Mesendoderm (in vitro differentiated cells): Measurements from ENCODE around the gene EBPL.
A peak's percentile ranks its signal among the peaks of the same experiment; 100 is the strongest.

Experiments
- DNase-seq: peaks from one replicate; pipeline ENCODE4 v3.0.0; 2013
- H2AK5ac ChIP-seq: 2 replicates; pipeline ENCODE4 v1.6.1; 2013; ENCODE audit warnings: low read length, inconsistent platforms
- H2BK120ac ChIP-seq: 2 replicates; pipeline ENCODE4 v1.6.1; 2013; ENCODE audit warnings: low read depth, mild to moderate bottlenecking, low read length, moderate library complexity, mixed read lengths
- H2BK15ac ChIP-seq: replicated peaks from 2 replicates; pipeline ENCODE4 v1.6.1; 2013; ENCODE audit warnings: low read depth, mild to moderate bottlenecking, moderate library complexity
- H2BK5ac ChIP-seq: 2 replicates; pipeline ENCODE4 v1.6.1; 2013; ENCODE audit warnings: low read length, inconsistent platforms
- H3K18ac ChIP-seq: 2 replicates; pipeline ENCODE4 v1.6.1; 2013; ENCODE audit warnings: mild to moderate bottlenecking, low read length, mixed read lengths
- H3K23ac ChIP-seq: one replicate; pipeline ENCODE4 v1.6.1; 2013; ENCODE audit warnings: low read length
- H3K27ac ChIP-seq: 2 replicates; pipeline ENCODE4 v1.5.1; 2013; ENCODE audit warnings: low read depth, mild to moderate bottlenecking, inconsistent platforms, low read length, moderate library complexity
- H3K27me3 ChIP-seq: 2 replicates; pipeline ENCODE4 v1.6.1; 2013; ENCODE audit warnings: low read length, control low read depth, mild to moderate bottlenecking, inconsistent platforms; ENCODE audit not compliant: insufficient read depth, poor library complexity
- H3K36me3 ChIP-seq: 2 replicates; pipeline ENCODE4 v1.6.1; 2013; ENCODE audit warnings: low read length, inconsistent platforms; ENCODE audit not compliant: control insufficient read depth, insufficient read depth
- H3K4ac ChIP-seq: one replicate; pipeline ENCODE4 v1.6.1; 2013; ENCODE audit warnings: low read depth, mild to moderate bottlenecking, low read length, moderate library complexity
- H3K4me1 ChIP-seq: 2 replicates; pipeline ENCODE4 v1.6.1; 2013; ENCODE audit warnings: low read depth, low read length, inconsistent platforms; ENCODE audit not compliant: control insufficient read depth
- H3K4me2 ChIP-seq: 2 replicates; pipeline ENCODE4 v1.6.1; 2013; ENCODE audit warnings: low read length
- H3K4me3 ChIP-seq: 2 replicates; pipeline ENCODE4 v1.5.1; 2013; ENCODE audit warnings: mild to moderate bottlenecking, low read length
- H3K56ac ChIP-seq: one replicate; pipeline ENCODE4 v1.6.1; 2013; ENCODE audit warnings: low read length
- H3K79me1 ChIP-seq: 2 replicates; pipeline ENCODE4 v1.6.1; 2013; ENCODE audit warnings: low read length, inconsistent platforms
- H3K79me2 ChIP-seq: 2 replicates; pipeline ENCODE4 v1.6.1; 2013; ENCODE audit warnings: mild to moderate bottlenecking, low read length; ENCODE audit not compliant: control insufficient read depth, insufficient read depth
- H3K9ac ChIP-seq: 2 replicates; pipeline ENCODE4 v1.6.1; 2013; ENCODE audit warnings: low read length, inconsistent platforms
- H4K5ac ChIP-seq: one replicate; pipeline ENCODE4 v1.6.1; 2013; ENCODE audit warnings: low read length
- H4K8ac ChIP-seq: one replicate; pipeline ENCODE4 v1.6.1; 2013; ENCODE audit warnings: low read depth, mild to moderate bottlenecking, control low read depth, low read length, moderate library complexity
- WGBS: extraction: QIAGEN DNeasy Blood & Tissue Kit; methylation state at CpG from one replicate; pipeline ENCODE4 v1.1.7; 2013; ENCODE audit warnings: low lambda C conversion rate, missing lambda C conversion rate; ENCODE audit not compliant: insufficient coverage; ENCODE audit errors: extremely low coverage; 5-methylcytosine and 5-hydroxymethylcytosine counted together

The EBPL gene

DNA sequence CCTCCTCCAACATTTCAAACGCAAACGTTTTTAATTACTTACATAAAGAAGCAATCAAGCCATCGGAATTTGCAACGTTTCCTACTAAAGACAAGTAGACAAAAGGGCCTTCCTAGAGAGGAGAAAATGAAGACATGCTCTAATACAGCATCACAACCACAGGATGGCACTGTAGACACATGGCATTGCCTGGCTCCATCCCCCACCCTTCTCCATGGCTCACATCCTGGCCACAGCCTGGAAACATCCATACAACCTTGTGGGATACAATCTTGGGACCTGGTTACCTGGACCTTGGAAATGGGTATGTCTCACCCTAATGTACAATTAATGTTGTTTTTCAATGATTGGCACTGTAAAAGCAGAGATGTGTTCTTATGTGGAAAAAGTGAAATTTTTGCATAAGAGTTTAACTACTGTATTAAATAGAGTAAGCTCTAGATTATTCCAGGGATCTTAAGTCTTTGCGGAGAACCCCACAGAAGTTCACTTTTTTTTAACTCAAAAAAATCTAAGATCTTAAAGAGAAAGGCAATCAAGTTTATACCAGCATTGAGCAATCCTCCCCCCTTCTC, 21.5 kb downstream of the EBPL start:
- peak; percentile 85 for DNase-seq
- Histone ChIP-seq H3K27me3 (no peaks in the 10 kb centered on the region), H3K79me1 (peaks cover 2% of the 10 kb centered on the region), H2BK120ac (no peak overlapping the region), H3K18ac (no peak overlapping the region), H2BK15ac (no peak overlapping the region), H3K4me2 (no peak overlapping the region), H3K9ac (no peak overlapping the region), H3K56ac (no peak overlapping the region), H3K4ac (no peak overlapping the region), H3K4me1 (no peaks in the 10 kb centered on the region), H3K79me2 (peaks cover 4% of the 10 kb centered on the region), H3K27ac (no peak overlapping the region), H3K23ac (no peak overlapping the region), H4K5ac (no peak overlapping the region), H3K4me3 (no peak overlapping the region), H2AK5ac (no peak overlapping the region), H2BK5ac (no peak overlapping the region), H4K8ac (no peak overlapping the region), H3K36me3 (no peaks in the 10 kb centered on the region)
- no CpG with 5 or more reads among the region's 5 CpGs for WGBS

DNA sequence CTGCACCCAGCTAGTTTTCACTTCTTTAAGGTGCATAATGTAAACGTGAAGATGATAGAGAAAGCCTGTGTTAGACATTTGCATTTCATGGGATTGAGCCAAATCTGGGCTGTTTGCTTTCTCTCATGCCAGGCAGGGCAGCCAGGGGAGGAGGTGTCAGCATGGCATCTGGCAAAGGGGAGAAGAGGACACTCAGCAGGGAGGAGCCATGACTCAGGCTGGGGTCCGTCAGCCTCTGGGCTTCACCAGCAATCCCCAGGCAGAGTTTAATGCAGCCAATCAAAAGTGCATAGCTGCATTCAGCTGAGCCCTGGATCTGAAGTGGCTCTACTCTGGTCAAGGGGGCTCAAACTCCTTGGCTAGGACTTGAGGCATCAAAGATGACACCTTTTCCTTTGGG, 23.5 kb downstream of the EBPL start:
- Histone ChIP-seq H4K5ac (no peak overlapping the region), H3K56ac (no peak overlapping the region)

DNA sequence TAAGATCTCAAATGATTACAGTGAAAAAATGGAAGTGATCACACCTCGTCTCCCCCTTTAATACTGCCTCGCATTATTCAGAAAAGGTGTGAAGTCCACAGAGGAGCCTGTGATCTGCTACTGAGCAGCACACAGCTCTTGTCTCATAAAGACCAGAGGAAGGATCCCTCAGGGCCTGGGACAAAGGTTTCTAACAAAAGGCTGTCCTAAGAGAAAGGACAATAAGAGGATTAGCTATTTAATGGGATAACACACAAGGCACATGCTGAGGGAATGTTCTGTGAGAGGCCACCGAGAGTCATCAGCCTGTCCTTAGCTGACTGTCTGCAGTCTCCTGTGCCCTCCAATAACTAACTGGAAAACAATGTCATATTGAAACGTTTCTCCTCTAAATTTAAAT, 26.7 kb downstream of the EBPL start:
- Histone ChIP-seq H3K36me3 (no peaks in the 10 kb centered on the region), H3K4ac (no peak overlapping the region), H3K4me1 (no peaks in the 10 kb centered on the region), H3K79me1 (no peaks in the 10 kb centered on the region), H3K56ac (no peak overlapping the region), H2AK5ac (no peak overlapping the region), H3K4me2 (no peak overlapping the region), H2BK120ac (no peak overlapping the region), H3K27ac (no peak overlapping the region), H3K27me3 (no peaks in the 10 kb centered on the region), H3K23ac (no peak overlapping the region), H4K8ac (no peak overlapping the region), H4K5ac (no peak overlapping the region), H3K9ac (no peak overlapping the region), H2BK5ac (no peak overlapping the region), H3K79me2 (no peaks in the 10 kb centered on the region), H3K18ac (no peak overlapping the region), H2BK15ac (no peak overlapping the region), H3K4me3 (no peak overlapping the region)
- DNase-seq: peak; percentile 83
- no CpG with 5 or more reads among the region's 4 CpGs for WGBS

More for the DNA sequence above, 23.5 kb downstream of the EBPL start:
- no peak overlapping the region for H3K18ac ChIP-seq
- no peak overlapping the region for H4K8ac ChIP-seq
- no peak overlapping the region for H3K27ac ChIP-seq
- no peak overlapping the region for H3K23ac ChIP-seq
- H3K79me2 ChIP-seq: peaks cover 2% of the 10 kb centered on the region
- H2BK120ac ChIP-seq: no peak overlapping the region
- no peaks in the 10 kb centered on the region for H3K27me3 ChIP-seq
- H3K9ac ChIP-seq: no peak overlapping the region
- H3K36me3 ChIP-seq: no peaks in the 10 kb centered on the region
- H2AK5ac ChIP-seq: no peak overlapping the region
- H3K4ac ChIP-seq: no peak overlapping the region
- DNase-seq: no peak
- no peak overlapping the region for H3K4me3 ChIP-seq
- no peak overlapping the region for H2BK5ac ChIP-seq
- H2BK15ac ChIP-seq: no peak overlapping the region
- no CpG with 5 or more reads among the region's 2 CpGs for WGBS
- H3K4me2 ChIP-seq: no peak overlapping the region
- no peaks in the 10 kb centered on the region for H3K4me1 ChIP-seq
- H3K79me1 ChIP-seq: peaks cover 2% of the 10 kb centered on the region

DNA sequence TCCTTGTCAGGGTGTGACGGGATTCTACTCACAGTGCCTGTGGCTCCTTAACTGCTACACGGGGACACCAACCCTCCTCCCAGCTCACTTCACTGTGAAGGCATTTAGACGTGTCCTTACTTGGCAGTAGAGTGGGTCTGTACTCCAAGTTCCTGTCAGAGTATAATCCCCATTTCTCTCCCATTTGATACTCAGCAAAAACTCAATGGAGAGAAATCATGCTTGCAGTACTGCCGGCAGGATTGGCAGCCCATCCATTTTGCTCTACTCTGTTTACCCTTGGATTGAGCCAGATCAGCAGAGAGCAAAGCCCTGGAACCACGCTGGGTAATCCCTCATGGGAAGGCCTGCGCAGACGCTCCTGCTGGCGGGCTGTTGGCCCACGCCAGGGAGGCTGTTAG, 34.0 kb downstream of the EBPL start:
- DNase-seq: no peak

DNA sequence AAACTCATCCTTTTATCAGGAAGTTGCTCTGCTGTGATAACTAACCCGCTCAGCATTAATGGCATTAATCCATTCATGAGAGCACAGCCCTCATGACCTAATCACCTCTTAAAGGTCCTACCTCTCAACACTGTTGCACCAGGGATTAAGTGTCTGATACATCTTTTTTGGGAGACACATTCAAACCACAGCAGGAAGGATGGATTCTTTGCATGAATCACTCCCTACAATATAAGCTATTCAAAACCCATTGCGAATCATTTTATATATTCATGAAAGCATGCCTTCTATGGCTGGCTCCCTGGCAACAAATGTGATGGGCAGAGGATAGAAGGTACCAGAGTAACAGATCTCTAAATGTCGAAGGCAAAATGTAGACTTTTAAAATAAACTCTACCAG, 35.4 kb downstream of the EBPL start:
- Histone ChIP-seq H3K4ac (no peak overlapping the region), H3K27ac (no peak overlapping the region), H3K4me2 (no peak overlapping the region), H2BK15ac (no peak overlapping the region), H3K36me3 (peaks cover 1% of the 10 kb centered on the region), H2AK5ac (no peak overlapping the region), H3K23ac (no peak overlapping the region), H3K79me2 (no peaks in the 10 kb centered on the region), H3K4me3 (no peak overlapping the region), H4K5ac (no peak overlapping the region), H2BK120ac (no peak overlapping the region), H3K56ac (no peak overlapping the region), H3K79me1 (no peaks in the 10 kb centered on the region), H3K27me3 (no peaks in the 10 kb centered on the region), H3K4me1 (no peaks in the 10 kb centered on the region), H2BK5ac (no peak overlapping the region), H4K8ac (no peak overlapping the region), H3K9ac (no peak overlapping the region), H3K18ac (no peak overlapping the region)
- no CpG with 5 or more reads among the region's 3 CpGs for WGBS
- no peak for DNase-seq

More for the DNA sequence above, 34.0 kb downstream of the EBPL start:
- Histone ChIP-seq H2BK5ac (no peak overlapping the region), H3K4me2 (no peak overlapping the region), H2BK120ac (no peak overlapping the region), H4K8ac (no peak overlapping the region), H3K4me1 (no peaks in the 10 kb centered on the region), H3K23ac (no peak overlapping the region), H2BK15ac (no peak overlapping the region), H4K5ac (no peak overlapping the region), H3K4me3 (no peak overlapping the region), H3K56ac (no peak overlapping the region), H3K9ac (no peak overlapping the region), H3K79me2 (no peaks in the 10 kb centered on the region), H3K36me3 (peaks cover 1% of the 10 kb centered on the region), H3K79me1 (no peaks in the 10 kb centered on the region), H3K18ac (no peak overlapping the region), H3K27ac (no peak overlapping the region), H3K4ac (no peak overlapping the region), H2AK5ac (no peak overlapping the region), H3K27me3 (no peaks in the 10 kb centered on the region)
- no CpG with 5 or more reads among the region's 9 CpGs for WGBS

DNA sequence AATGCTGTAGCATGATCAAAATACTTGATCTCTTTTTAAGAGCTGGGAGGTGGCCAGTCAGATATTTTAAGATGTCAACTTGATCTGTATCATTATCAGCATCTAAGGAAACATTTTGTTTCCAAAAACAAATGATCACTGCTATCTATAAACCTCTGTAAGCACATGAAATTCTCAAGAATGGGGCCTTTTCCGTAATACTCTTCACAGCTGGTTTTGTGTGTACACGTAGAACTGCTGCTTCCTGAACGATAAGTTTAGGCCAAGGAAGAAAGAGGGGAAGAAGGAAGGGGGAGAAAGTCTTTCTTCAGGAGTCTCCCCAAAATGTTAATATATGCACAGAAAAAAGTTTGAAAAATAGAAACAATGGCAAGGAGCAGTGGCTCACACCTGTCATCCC, 37.3 kb downstream of the EBPL start:
- Histone ChIP-seq H3K27ac (no peak overlapping the region), H4K8ac (no peak overlapping the region), H3K18ac (no peak overlapping the region), H3K56ac (no peak overlapping the region), H3K4me2 (no peak overlapping the region), H2AK5ac (no peak overlapping the region), H3K79me2 (no peaks in the 10 kb centered on the region), H2BK5ac (no peak overlapping the region), H3K36me3 (no peaks in the 10 kb centered on the region), H2BK15ac (no peak overlapping the region), H3K23ac (no peak overlapping the region), H3K27me3 (no peaks in the 10 kb centered on the region), H3K9ac (no peak overlapping the region), H3K4me1 (no peaks in the 10 kb centered on the region), H3K4ac (no peak overlapping the region), H2BK120ac (no peak overlapping the region), H4K5ac (no peak overlapping the region), H3K4me3 (no peak overlapping the region), H3K79me1 (no peaks in the 10 kb centered on the region)
- no CpG with 5 or more reads among the region's 3 CpGs for whole genome bisulfite sequencing
- DNase-seq: no peak
